DMS153 treated with DMSO at 0.1 percent for 48 hours (cell line): ENCODE results near the gene MYO1H.
"Not testable (repeated sequence)": the region's sequence is repeated elsewhere in the genome, so short reads cannot be mapped to it uniquely, and the experiment has no call there.

Experiments
- DNase-seq: peaks from one replicate; lab custom pipeline; 2025; ENCODE audit not compliant: unreplicated experiment; lab: John Stamatoyannopoulos, UW

Gene MYO1H

GRCh38 chr12:109469517-109469916 is 121.8 kb downstream of the MYO1H start:
- DNase-seq, result no peak

GRCh38 chr12:109473006-109473405 is 125.3 kb downstream of the MYO1H start:
- DNase-seq, result no peak

- DNase-seq, result not testable (repeated sequence)
These were observed 126.0 kb downstream of the MYO1H start for GRCh38 chr12:109473526-109474270.

GRCh38 chr12:109475121-109475520 is 127.4 kb downstream of the MYO1H start:
- no peak for DNase-seq

DNA sequence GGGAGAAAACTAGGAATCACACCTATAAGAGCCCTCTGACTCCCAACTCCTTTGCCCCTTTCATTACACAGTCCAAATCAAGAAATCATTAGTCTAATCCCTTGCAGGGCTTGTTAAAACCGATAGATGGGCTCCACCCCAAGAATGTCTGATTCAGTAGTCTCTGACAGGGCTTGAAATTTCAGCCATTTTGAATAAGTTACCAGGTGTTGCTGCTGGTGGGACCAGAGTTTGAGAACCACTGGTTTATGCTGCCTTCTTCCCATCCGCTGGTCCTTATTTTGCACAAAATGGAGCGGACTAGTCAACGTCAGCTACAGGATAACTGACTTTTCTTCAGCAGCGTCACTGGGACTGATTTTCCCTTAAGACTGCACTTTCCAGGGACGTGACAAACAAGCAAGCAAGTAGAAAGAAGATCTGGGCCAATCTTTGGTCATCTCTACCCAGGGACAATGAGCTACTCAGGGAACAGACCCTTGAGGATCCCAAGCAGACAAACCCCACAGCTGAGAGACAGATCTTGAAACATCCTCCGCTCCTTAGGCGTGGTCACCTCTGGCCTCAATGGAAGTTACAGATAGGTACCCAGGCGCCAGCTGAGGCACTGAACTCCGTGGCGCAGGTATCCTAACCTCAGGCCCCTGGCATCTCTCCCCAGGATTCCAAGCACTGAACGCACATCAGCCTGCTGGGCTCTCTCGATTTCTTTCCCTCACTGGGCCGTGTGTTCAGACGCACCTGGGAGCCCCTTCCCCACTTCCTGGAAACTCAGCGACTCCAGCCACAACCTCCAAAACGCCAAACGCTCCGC is 128.5 kb downstream of the MYO1H start:
- DNase-seq, result no peak

GRCh38 chr12:109476807-109477184 is 129.1 kb downstream of the MYO1H start:
- DNase-seq, result no peak

DNA sequence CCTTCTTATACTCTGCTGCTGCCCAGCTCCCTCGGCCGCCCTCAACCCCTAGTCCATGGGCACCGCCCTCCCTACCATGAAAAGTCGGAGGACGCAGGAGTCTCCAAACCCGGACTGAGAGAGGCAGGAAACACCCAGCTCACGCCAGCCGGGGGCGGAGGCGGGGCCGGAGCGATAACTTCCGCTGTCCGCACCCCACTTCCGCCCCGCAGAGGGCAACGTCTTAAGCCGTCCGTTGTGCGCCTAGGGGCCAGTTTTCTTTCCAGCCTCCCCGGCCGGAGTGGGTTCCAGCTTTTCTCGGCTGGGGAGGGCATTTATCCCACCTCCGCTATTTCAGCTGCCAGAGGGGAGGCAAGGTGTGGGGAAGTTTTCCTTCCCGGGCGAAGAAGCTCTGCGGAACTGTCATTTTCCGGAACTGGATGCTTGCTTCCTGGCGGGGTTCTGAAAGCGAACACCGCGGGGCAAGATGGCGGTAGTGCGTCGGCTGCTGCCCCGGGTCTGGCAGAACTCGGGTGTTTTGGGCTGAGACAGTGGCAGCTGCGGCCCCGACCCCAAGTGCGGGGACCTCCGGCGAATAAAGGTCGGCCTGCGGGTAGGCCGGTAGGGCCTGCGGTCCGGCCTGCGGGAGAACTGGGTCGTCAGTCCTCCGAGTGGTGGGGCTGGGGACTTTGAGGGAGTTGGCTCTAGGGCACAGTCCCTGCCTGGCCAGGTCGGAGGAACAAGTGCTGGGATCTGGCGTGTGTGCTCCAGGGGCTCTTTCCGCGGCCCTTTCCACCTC is 129.7 kb downstream of the MYO1H start, which contains the start of the genes KCTD10 and UBE3B:
Gene KCTD10, minus strand, starts transcription at position 116 of the 778 bp plus-strand sequence. Its CDS starts 38 bp downstream, at position 78.
Gene UBE3B, plus strand, starts transcription at position 450 of the 778 bp plus-strand sequence. CDS start 5,918 bp downstream, outside the sequence.
- DNase-seq, result peak; percentile 82

DNA sequence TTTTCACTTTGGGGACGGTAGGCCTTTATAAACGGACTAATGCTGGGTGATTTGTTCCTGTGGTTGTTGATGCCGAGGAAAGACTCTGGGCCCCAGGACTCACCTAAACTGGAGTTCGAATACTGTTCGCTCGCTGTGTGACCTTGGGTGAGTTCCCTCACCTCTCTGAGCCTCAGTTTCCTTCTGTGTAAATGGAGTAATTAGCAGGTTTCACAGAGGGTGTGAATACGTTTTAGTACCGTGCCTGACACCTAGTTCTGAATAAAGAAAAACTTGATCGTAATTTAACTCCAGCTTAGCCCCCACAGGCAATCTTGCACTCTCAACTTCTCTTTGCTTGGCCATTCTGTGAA is 130.2 kb downstream of the MYO1H start:
- DNase-seq, result no peak

- no peak for DNase-seq
These were observed 132.1 kb downstream of the MYO1H start for GRCh38 chr12:109479761-109480160.

GRCh38 chr12:109480356-109480755 is 132.7 kb downstream of the MYO1H start:
- no peak for DNase-seq

DNA sequence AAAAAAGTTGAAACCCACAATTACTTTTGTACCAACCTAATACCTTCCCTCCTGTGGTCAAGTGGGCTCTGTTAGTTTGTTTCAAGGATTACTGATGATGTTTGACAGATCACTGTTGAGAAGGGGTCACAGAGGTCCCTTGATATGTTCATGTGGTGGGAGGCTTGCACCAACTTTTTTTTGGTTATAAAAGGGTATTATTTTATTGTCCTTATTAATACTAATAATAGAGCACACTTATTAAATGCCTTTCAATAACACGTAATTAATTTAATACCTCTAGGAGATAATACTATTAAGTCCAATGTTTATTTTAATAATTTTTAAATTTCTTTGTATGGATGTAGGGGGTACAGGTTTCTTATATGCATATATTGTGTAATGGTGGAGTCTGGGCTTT is 134.2 kb downstream of the MYO1H start:
- DNase-seq, result no peak

DNA sequence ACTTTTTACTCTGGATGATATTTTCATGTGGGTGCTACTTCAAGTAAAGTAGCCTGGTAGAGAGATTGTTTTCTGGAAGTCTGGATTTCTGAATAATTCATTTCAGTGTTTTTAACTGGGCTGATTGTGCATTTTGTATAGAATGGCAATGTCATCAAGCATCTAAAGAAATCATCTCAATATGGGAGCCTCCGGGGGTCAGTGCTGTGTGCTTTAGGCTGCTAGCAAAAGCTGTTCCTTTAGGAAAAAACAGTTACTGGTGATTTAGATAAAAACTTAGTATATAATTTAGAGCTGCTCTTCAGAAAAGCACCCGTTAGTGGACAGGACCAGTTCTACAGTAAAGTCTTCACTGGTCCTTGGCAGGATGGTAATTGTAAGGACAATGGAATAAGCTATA is 134.8 kb downstream of the MYO1H start:
- no peak for DNase-seq

- no peak for DNase-seq
These were observed 135.2 kb downstream of the MYO1H start for GRCh38 chr12:109482894-109483293.

GRCh38 chr12:109483346-109483745 is 135.6 kb downstream of the MYO1H start:
- DNase-seq, result no peak

- no peak for DNase-seq
These were observed 137.5 kb downstream of the MYO1H start for GRCh38 chr12:109485201-109485600.

- DNase-seq, result no peak
These were observed 139.7 kb downstream of the MYO1H start for GRCh38 chr12:109487181-109488050.

GRCh38 chr12:109488051-109488665 is 140.5 kb downstream of the MYO1H start:
- DNase-seq, result no peak

- no peak for DNase-seq
These were observed 141.6 kb downstream of the MYO1H start for GRCh38 chr12:109489016-109489954.
